PC-9 (cell line): ENCODE results near the gene KCNJ2.

Experiments used
- CTCF ChIP-seq: fragments of 200-600 bp; sonication (generic); conservative IDR thresholded peaks from 2 replicates; pipeline ENCODE4 v1.6.1; 2017; ENCODE audit warnings: mixed run types, antibody characterized with exemption, mild to moderate bottlenecking, moderate library complexity
- EZH2 ChIP-seq: fragments of 200-600 bp; sonication (generic); IDR thresholded peaks from 2 replicates; pipeline ENCODE4 v1.8.0; 2017; ENCODE audit warnings: antibody characterized with exemption, low read depth

DNA sequence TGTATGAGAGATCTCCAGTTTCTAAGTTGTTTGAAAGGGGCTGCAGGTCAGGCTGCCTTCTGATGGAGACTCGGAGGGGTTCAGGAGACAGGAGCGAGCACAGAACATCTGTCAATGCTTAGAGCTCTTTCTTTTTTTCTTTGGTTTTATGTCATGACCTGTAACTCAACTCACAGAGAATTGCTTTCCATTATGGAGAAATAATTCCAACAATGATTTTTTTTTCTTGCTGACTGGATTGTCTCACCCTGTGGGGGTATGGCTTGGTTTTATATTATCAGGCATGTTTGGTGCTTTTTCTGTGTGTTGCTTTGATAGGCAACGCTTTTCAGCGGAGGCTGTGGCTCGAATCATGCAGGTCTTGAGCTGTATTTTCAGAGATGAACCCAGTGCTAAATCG, 10.7 kb upstream of the KCNJ2 start:
- TF ChIP-seq CTCF (no peak), EZH2 (no peak)
